ENCODE measurements around the gene TBC1D2B.

Gene TBC1D2B

GRCh38 chr15:78101423-78102105, 24.1 kb upstream of the TBC1D2B start:
- ChIA-PET POLR2A (interaction anchor here (0.9 kb wide), 1 partner anchor 29 kb away, joined by 5 read pairs; no protein-coding TSS in a partner anchor), CTCF (interaction anchor here (1.2 kb wide), 1 partner anchor 18 kb away, joined by 3 read pairs; no protein-coding TSS in a partner anchor)
- no peak for DNase-seq (ENCODE audit: extremely low spot score)
- TF ChIP-seq ZNF384 (IDR thresholded peaks at IDR 0.05) (no peak), ARNT (IDR thresholded peaks at IDR 0.05) (no peak), ELF4 (IDR thresholded peaks at IDR 0.05) (no peak), SUZ12 (IDR thresholded peaks at IDR 0.05) (no peak), L3MBTL2 (conservative IDR thresholded peaks at IDR 0.05) (no peak), NFRKB (IDR thresholded peaks at IDR 0.05) (no peak), CTBP1 (IDR thresholded peaks at IDR 0.05; ENCODE audit: borderline replicate concordance) (no peak), HDGF (IDR thresholded peaks at IDR 0.05; ENCODE audit: borderline replicate concordance) (no peak), FOXA1 (IDR thresholded peaks at IDR 0.05) (no peak), PKNOX1 (IDR thresholded peaks at IDR 0.05) (no peak), SP1 (IDR thresholded peaks at IDR 0.05) (no peak), FOXK2 (IDR thresholded peaks at IDR 0.05) (no peak), BHLHE40 (IDR thresholded peaks at IDR 0.05; ENCODE audit: borderline replicate concordance) (no peak), FOXM1 (IDR thresholded peaks at IDR 0.05; ENCODE audit: borderline replicate concordance) (no peak), LEF1 (IDR thresholded peaks at IDR 0.05; ENCODE audit: borderline replicate concordance) (no peak), TARDBP (IDR thresholded peaks at IDR 0.05) (no peak)

GRCh38 chr15:78100886-78101285, 23.4 kb upstream of the TBC1D2B start:
- DNase-seq (ENCODE audit: extremely low spot score), result no peak

GRCh38 chr15:78098131-78098755, 20.7 kb upstream of the TBC1D2B start:
- ChIA-PET CTCF (interaction anchor here (0.6 to 1.0 kb wide), 2 partner anchors 10 to 139 kb away, joined by 4 to 6 read pairs; no protein-coding TSS in a partner anchor), POLR2A (interaction anchor here (1.2 kb wide), 1 partner anchor 32 kb away, joined by 3 read pairs; no protein-coding TSS in a partner anchor)
- no peak for DNase-seq (ENCODE audit: extremely low spot score)
- no peak for TF ChIP-seq FOXM1 (IDR thresholded peaks at IDR 0.05; ENCODE audit: borderline replicate concordance)
- TF ChIP-seq ZNF384 (IDR thresholded peaks at IDR 0.05), result no peak

More at GRCh38 chr15:78100886-78101285, 23.4 kb upstream of the TBC1D2B start:
- TF ChIP-seq ARNT (IDR thresholded peaks at IDR 0.05) (no peak), CTBP1 (IDR thresholded peaks at IDR 0.05; ENCODE audit: borderline replicate concordance) (no peak), ZNF384 (IDR thresholded peaks at IDR 0.05) (no peak), BHLHE40 (IDR thresholded peaks at IDR 0.05; ENCODE audit: borderline replicate concordance) (no peak), SP1 (IDR thresholded peaks at IDR 0.05) (no peak), PKNOX1 (IDR thresholded peaks at IDR 0.05) (no peak), TARDBP (IDR thresholded peaks at IDR 0.05) (no peak), FOXK2 (IDR thresholded peaks at IDR 0.05) (no peak), HDGF (IDR thresholded peaks at IDR 0.05; ENCODE audit: borderline replicate concordance) (no peak), SUZ12 (IDR thresholded peaks at IDR 0.05) (no peak), NFRKB (IDR thresholded peaks at IDR 0.05) (no peak)
- POLR2A ChIA-PET, result no interaction called here
- CTCF ChIA-PET, result interaction anchor here (1.2 kb wide), 1 partner anchor 17 kb away, joined by 3 read pairs; no protein-coding TSS in a partner anchor

GRCh38 chr15:78097667-78098066, 20.2 kb upstream of the TBC1D2B start:
- no peak for TF ChIP-seq ARNT (IDR thresholded peaks at IDR 0.05)
- TF ChIP-seq SUZ12 (IDR thresholded peaks at IDR 0.05), result no peak
- TF ChIP-seq BHLHE40 (IDR thresholded peaks at IDR 0.05; ENCODE audit: borderline replicate concordance), result no peak
- TF ChIP-seq FOXK2 (IDR thresholded peaks at IDR 0.05), result no peak
- TF ChIP-seq CTBP1 (IDR thresholded peaks at IDR 0.05; ENCODE audit: borderline replicate concordance), result no peak
- TF ChIP-seq NFRKB (IDR thresholded peaks at IDR 0.05), result no peak
- no peak for TF ChIP-seq L3MBTL2 (conservative IDR thresholded peaks at IDR 0.05)
- no peak for TF ChIP-seq HDGF (IDR thresholded peaks at IDR 0.05; ENCODE audit: borderline replicate concordance)
- TF ChIP-seq PKNOX1 (IDR thresholded peaks at IDR 0.05), result no peak
- TF ChIP-seq LEF1 (IDR thresholded peaks at IDR 0.05; ENCODE audit: borderline replicate concordance), result no peak
- no peak for TF ChIP-seq ZNF384 (IDR thresholded peaks at IDR 0.05)
- TF ChIP-seq FOXM1 (IDR thresholded peaks at IDR 0.05; ENCODE audit: borderline replicate concordance), result no peak
- no peak for TF ChIP-seq SP1 (IDR thresholded peaks at IDR 0.05)
- DNase-seq (ENCODE audit: extremely low spot score), result no peak
- POLR2A ChIA-PET, result interaction anchor here (1.2 kb wide), 1 partner anchor 33 kb away, joined by 3 read pairs; no protein-coding TSS in a partner anchor
- CTCF ChIA-PET, result interaction anchor here (0.6 to 1.0 kb wide), 2 partner anchors 11 to 15 kb away, joined by 3 to 4 read pairs; no protein-coding TSS in a partner anchor

GRCh38 chr15:78093242-78094020, 15.9 kb upstream of the TBC1D2B start:
- ChIA-PET POLR2A (no interaction called here), CTCF (interaction anchor here (1.9 kb wide), 1 partner anchor 15 kb away, joined by 7 read pairs; no protein-coding TSS in a partner anchor)
- DNase-seq (ENCODE audit: extremely low spot score), result no peak
- TF ChIP-seq SUZ12 (IDR thresholded peaks at IDR 0.05), result no peak
- no peak for TF ChIP-seq LEF1 (IDR thresholded peaks at IDR 0.05; ENCODE audit: borderline replicate concordance)
- no peak for TF ChIP-seq L3MBTL2 (conservative IDR thresholded peaks at IDR 0.05)
- no peak for TF ChIP-seq TARDBP (IDR thresholded peaks at IDR 0.05)
- no peak for TF ChIP-seq ARNT (IDR thresholded peaks at IDR 0.05)
- no peak for TF ChIP-seq SP1 (IDR thresholded peaks at IDR 0.05)
- TF ChIP-seq FOXA1 (IDR thresholded peaks at IDR 0.05), result no peak
- TF ChIP-seq ELF4 (IDR thresholded peaks at IDR 0.05), result no peak
- no peak for TF ChIP-seq NFRKB (IDR thresholded peaks at IDR 0.05)
- TF ChIP-seq FOXM1 (IDR thresholded peaks at IDR 0.05; ENCODE audit: borderline replicate concordance), result no peak
- no peak for TF ChIP-seq PKNOX1 (IDR thresholded peaks at IDR 0.05)
- TF ChIP-seq BHLHE40 (IDR thresholded peaks at IDR 0.05; ENCODE audit: borderline replicate concordance), result no peak
- no peak for TF ChIP-seq ZNF384 (IDR thresholded peaks at IDR 0.05)
- TF ChIP-seq HDGF (IDR thresholded peaks at IDR 0.05; ENCODE audit: borderline replicate concordance), result no peak
- no peak for TF ChIP-seq CTBP1 (IDR thresholded peaks at IDR 0.05; ENCODE audit: borderline replicate concordance)
- no peak for TF ChIP-seq FOXK2 (IDR thresholded peaks at IDR 0.05)

Data from HEK293T (cell line).